GM12878 (cell line): ENCODE measurements around the gene ACTA2. TPM values are rescaled to one million over a fixed set of nuclear protein-coding genes. Genes with fewer than 3 reads are reported as not detected.

Source experiments
- ATAC-seq: fragments of 200-7000 bp; cut with Tn5 transposase; 3 replicates; pipeline ENCODE4 v1.9.1; 2020; ENCODE audit warnings: mild to moderate bottlenecking, moderate library complexity
- BruUV-seq: library from RNA; stranded (reverse); fragments of 400-500 nt; replicated peaks from 2 replicates; lab custom pipeline; 2021; lab: Mats Ljungman, UMichigan
- CTCF ChIA-PET: fragments of 300-600 bp; sonication (Branson Sonifier 250); formaldehyde crosslinking; extraction: SDS; loops from one replicate; lab custom pipeline; 2021; ENCODE audit warnings: inconsistent platforms; lab: Yijun Ruan, JAX
- POLR2A ChIA-PET: fragments of 350-600 bp; formaldehyde crosslinking; extraction: SDS; loops from one replicate; lab custom pipeline; 2021; ENCODE audit warnings: inconsistent platforms; lab: Charles Lee
- RAD21 ChIA-PET: fragments of 300-600 bp; sonication (Branson Sonifier 250); formaldehyde crosslinking; loops from one replicate; lab custom pipeline; 2023; ENCODE audit warnings: antibody characterized with exemption; ENCODE audit not compliant: unreplicated experiment; lab: Charles Lee
- SMC1A ChIA-PET: fragments of 300-600 bp; sonication (Branson Sonifier 250); formaldehyde crosslinking; loops from one replicate; lab custom pipeline; 2023; ENCODE audit not compliant: unreplicated experiment, uncharacterized antibody; lab: Charles Lee
- DNase-seq: peaks from one replicate; pipeline ENCODE4 v3.0.0-alpha.2; 2011; ENCODE audit warnings: low read depth, low spot score
- FAIRE-seq: peaks from 3 replicates; lab custom pipeline; 2011; peaks lifted over from hg19 to GRCh38; lab: Jason Lieb, UNC
- H2AFZ ChIP-seq: 2 replicates; pipeline ENCODE4 v1.6.0; 2011; ENCODE audit warnings: low read depth, low read length, control low read depth; ENCODE audit not compliant: control insufficient read depth
- H3K27ac ChIP-seq: 2 replicates; pipeline ENCODE4 v1.5.1; 2011; ENCODE audit warnings: control low read depth; ENCODE audit not compliant: control insufficient read depth, insufficient read depth
- H3K27me3 ChIP-seq, 2 experiments: replicated peaks in 1 of 2; 2 replicates each; pipeline versions ENCODE4 v1.6.0 to v1.6.1; 2011; ENCODE audit warnings: low read length in 1 of 2; ENCODE audit not compliant: control insufficient read depth in 2 of 2, insufficient read depth in 2 of 2
- H3K36me3 ChIP-seq, 2 experiments: 2 replicates each; pipeline ENCODE4 v1.5.1; 2011; ENCODE audit warnings: low read length in 1 of 2; ENCODE audit not compliant: control insufficient read depth in 2 of 2, insufficient read depth in 2 of 2
- H3K4me1 ChIP-seq: 2 replicates; pipeline ENCODE4 v1.6.1; 2011; ENCODE audit warnings: mild to moderate bottlenecking, low read length, moderate library complexity, mixed read lengths; ENCODE audit not compliant: control insufficient read depth, insufficient read depth
- H3K4me2 ChIP-seq: 2 replicates; pipeline ENCODE4 v1.6.0; 2011; ENCODE audit warnings: control low read depth; ENCODE audit not compliant: control insufficient read depth, insufficient read depth
- H3K4me3 ChIP-seq: fragments of 200-600 bp; sonication (generic); 2 replicates; pipeline ENCODE4 v1.5.1; 2016
- H3K79me2 ChIP-seq: 2 replicates; pipeline ENCODE4 v1.6.0; 2011; ENCODE audit warnings: low read length; ENCODE audit not compliant: control insufficient read depth, insufficient read depth
- H3K9ac ChIP-seq: 2 replicates; pipeline ENCODE4 v1.8.0; 2011; ENCODE audit warnings: low read length, control low read depth, mixed read lengths; ENCODE audit not compliant: control insufficient read depth, insufficient read depth
- H3K9me3 ChIP-seq: replicated peaks from 3 replicates; pipeline ENCODE4 v1.5.1; 2011; ENCODE audit warnings: mild to moderate bottlenecking, low read length; ENCODE audit not compliant: control insufficient read depth, insufficient read depth
- H4K20me1 ChIP-seq: 2 replicates; pipeline ENCODE4 v1.6.0; 2011; ENCODE audit not compliant: control insufficient read depth, insufficient read depth
- ATF7 ChIP-seq: fragments of 450-650 bp; IDR thresholded peaks from 2 replicates; pipeline ENCODE4 v1.6.1; 2016; ENCODE audit warnings: low read depth, mild to moderate bottlenecking
- CBFB ChIP-seq: IDR thresholded peaks from 2 replicates; pipeline ENCODE4 v1.6.1; 2016; ENCODE audit warnings: antibody characterized with exemption, low read depth
- EGR1 ChIP-seq, 2 experiments: IDR thresholded peaks; 1 replicate in 1 of 2; 2 replicates in 1 of 2; pipeline ENCODE4 v1.6.1; 2011 to 2012; ENCODE audit warnings: low read depth in 2 of 2, low read length in 2 of 2, borderline replicate concordance in 1 of 2, mild to moderate bottlenecking in 1 of 2, moderate library complexity in 1 of 2
- HDAC6 ChIP-seq: fragments of 200-600 bp; sonication (generic); IDR thresholded peaks from one replicate; pipeline ENCODE4 v1.8.0; 2017; ENCODE audit warnings: antibody characterized with exemption; ENCODE audit not compliant: unreplicated experiment
- MYB ChIP-seq: fragments of 150-350 bp; IDR thresholded peaks from 2 replicates; pipeline ENCODE4 v1.6.1; 2014; ENCODE audit warnings: mild to moderate bottlenecking, low read depth, low read length, borderline replicate concordance
- POLR2AphosphoS2 ChIP-seq: IDR thresholded peaks from 2 replicates; pipeline ENCODE4 v1.6.1; 2011; ENCODE audit warnings: low read depth, mild to moderate bottlenecking, low read length, improper control_type of control experiment, moderate library complexity
- SMC3 ChIP-seq: IDR thresholded peaks from 2 replicates; pipeline ENCODE4 v1.6.1; 2011; ENCODE audit warnings: low read length, improper control_type of control experiment, borderline replicate concordance
- SRF ChIP-seq, 2 experiments: IDR thresholded peaks; 2 replicates each; pipeline ENCODE4 v1.6.1; 2011; ENCODE audit warnings: low read depth in 2 of 2, low read length in 2 of 2, mild to moderate bottlenecking in 1 of 2, moderate library complexity in 1 of 2
- SUPT20H ChIP-seq: IDR thresholded peaks from 2 replicates; pipeline ENCODE4 v1.6.1; 2011; ENCODE audit warnings: low read depth, mild to moderate bottlenecking, low read length, moderate library complexity, borderline replicate concordance; ENCODE audit not compliant: control insufficient read depth
- ZBED1 ChIP-seq: IDR thresholded peaks from 2 replicates; pipeline ENCODE4 v1.6.1; 2016; ENCODE audit warnings: borderline replicate concordance
- ZNF207 ChIP-seq: fragments of 450-650 bp; IDR thresholded peaks from 2 replicates; pipeline ENCODE4 v1.6.1; 2014; ENCODE audit warnings: antibody characterized with exemption, mild to moderate bottlenecking, borderline replicate concordance
- ZNF274 ChIP-seq: IDR thresholded peaks from one replicate; pipeline ENCODE4 v1.8.0; 2011; ENCODE audit not compliant: insufficient read length, insufficient read depth
- WGBS: methylation state at CpG from one replicate; pipeline ENCODE4 v1.1.6; 2016; ENCODE audit warnings: low lambda C conversion rate; ENCODE audit not compliant: insufficient replicate concordance, insufficient coverage; ENCODE audit errors: missing lambda C conversion rate; 5-methylcytosine and 5-hydroxymethylcytosine counted together
- in situ Hi-C: fragments of 300-500 bp; cut with MboI; formaldehyde crosslinking; loops from 9 replicates; pipeline ENCODE4 v1.14.3; 2018; ENCODE audit warnings: mixed read lengths
- intact Hi-C: fragments of 100-400 bp; cut with micrococcal nuclease; formaldehyde crosslinking; loops from one replicate; pipeline ENCODE4 v1.14.2; 2022; ENCODE audit not compliant: unreplicated experiment
- polyA plus RNA-seq, 11 experiments: library from polyadenylated mRNA; depleted of rRNA in 4 of 11; unstranded in 6 of 11; stranded (reverse) in 5 of 11; fragments of >200 nt; fragmentation: Nextera tagmentation in 4 of 11; fragmentation: Illumina TruSeq in 1 of 11; extraction: Ambion mirVana in 4 of 11; extraction: Trizol in 1 of 11; gene quantifications; 1 replicate in 1 of 11; 2 replicates in 10 of 11; pipeline versions ENCODE4 v1.2.1 to v1.2.3, GENCODE V29; 2011 to 2016; ENCODE audit warnings: inconsistent platforms in 2 of 11, missing spikeins in 2 of 11, low read depth in 1 of 11
- total RNA-seq, 4 experiments: library from RNA; depleted of rRNA in 3 of 4; stranded (reverse); fragments of >200 nt in 3 of 4; fragmentation: Illumina TruSeq in 1 of 4; extraction: Trizol in 1 of 4; gene quantifications; 2 replicates each; pipeline versions ENCODE4 v1.2.1 to v1.2.3, GENCODE V29; 2013 to 2021
- TF ChIP-seq, protein P1 (sequence below): fragments of 450-650 bp; IDR thresholded peaks from 2 replicates; pipeline ENCODE4 v1.6.1; 2016; ENCODE audit warnings: mild to moderate bottlenecking
- TF ChIP-seq, protein P2 (sequence below): fragments of 450-650 bp; IDR thresholded peaks from 2 replicates; pipeline ENCODE4 v1.6.1; 2017; ENCODE audit warnings: mild to moderate bottlenecking, low read depth, inconsistent platforms; ENCODE audit not compliant: poor library complexity, severe bottlenecking
- TF ChIP-seq, protein P3 (sequence below): fragments of 450-650 bp; IDR thresholded peaks from 2 replicates; pipeline ENCODE4 v1.6.1; 2018; ENCODE audit warnings: mild to moderate bottlenecking, low read depth, moderate library complexity; ENCODE audit not compliant: partially characterized antibody
- TF ChIP-seq, protein P4 (sequence below): fragments of 450-650 bp; IDR thresholded peaks from 2 replicates; pipeline ENCODE4 v1.6.1; 2017; ENCODE audit warnings: borderline replicate concordance

The ACTA2 gene
- total and polyA plus RNA-seq, 10 of the 15 experiments (the other 5 are each of a cell fraction or from before 2014, with no cell fraction given) = 7.4 to 78.2 (median 32.4) TPM

DNA sequence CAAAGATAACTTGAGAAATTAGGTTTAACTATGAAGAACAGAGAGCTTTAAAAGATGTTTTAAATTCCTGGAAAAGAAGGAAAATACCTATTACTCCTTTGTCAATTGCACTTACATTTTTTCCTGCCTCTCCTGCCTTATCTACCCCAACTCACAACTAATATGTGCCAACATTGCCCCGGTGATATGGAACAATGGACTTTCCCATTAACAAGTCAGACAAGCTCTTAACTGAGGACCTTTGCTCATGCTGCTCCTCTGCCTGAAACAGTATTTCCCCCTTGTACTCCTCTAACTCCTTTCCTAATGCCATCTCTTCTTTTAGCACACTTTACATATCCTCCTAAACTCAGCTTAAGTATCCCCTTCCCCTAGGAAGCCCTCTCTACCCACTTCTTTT, 4.8 kb upstream of the ACTA2 start:
- DNase-seq (no peak), FAIRE-seq (no peak), ATAC-seq (no peak)
- no peaks in the 10 kb centered on the region for H3K4me1 ChIP-seq
- no peak for TF ChIP-seq ZNF207
- TF ChIP-seq ZNF274 = no peak
- TF ChIP-seq POLR2AphosphoS2 = no peak
- no peak for TF ChIP-seq HDAC6
- no peak for TF ChIP-seq ATF7
- TF ChIP-seq SMC3 = no peak
- TF ChIP-seq, protein P1, sequence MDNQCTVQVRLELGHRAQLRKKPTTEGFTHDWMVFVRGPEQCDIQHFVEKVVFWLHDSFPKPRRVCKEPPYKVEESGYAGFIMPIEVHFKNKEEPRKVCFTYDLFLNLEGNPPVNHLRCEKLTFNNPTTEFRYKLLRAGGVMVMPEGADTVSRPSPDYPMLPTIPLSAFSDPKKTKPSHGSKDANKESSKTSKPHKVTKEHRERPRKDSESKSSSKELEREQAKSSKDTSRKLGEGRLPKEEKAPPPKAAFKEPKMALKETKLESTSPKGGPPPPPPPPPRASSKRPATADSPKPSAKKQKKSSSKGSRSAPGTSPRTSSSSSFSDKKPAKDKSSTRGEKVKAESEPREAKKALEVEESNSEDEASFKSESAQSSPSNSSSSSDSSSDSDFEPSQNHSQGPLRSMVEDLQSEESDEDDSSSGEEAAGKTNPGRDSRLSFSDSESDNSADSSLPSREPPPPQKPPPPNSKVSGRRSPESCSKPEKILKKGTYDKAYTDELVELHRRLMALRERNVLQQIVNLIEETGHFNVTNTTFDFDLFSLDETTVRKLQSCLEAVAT = no peak
- TF ChIP-seq, protein P2, sequence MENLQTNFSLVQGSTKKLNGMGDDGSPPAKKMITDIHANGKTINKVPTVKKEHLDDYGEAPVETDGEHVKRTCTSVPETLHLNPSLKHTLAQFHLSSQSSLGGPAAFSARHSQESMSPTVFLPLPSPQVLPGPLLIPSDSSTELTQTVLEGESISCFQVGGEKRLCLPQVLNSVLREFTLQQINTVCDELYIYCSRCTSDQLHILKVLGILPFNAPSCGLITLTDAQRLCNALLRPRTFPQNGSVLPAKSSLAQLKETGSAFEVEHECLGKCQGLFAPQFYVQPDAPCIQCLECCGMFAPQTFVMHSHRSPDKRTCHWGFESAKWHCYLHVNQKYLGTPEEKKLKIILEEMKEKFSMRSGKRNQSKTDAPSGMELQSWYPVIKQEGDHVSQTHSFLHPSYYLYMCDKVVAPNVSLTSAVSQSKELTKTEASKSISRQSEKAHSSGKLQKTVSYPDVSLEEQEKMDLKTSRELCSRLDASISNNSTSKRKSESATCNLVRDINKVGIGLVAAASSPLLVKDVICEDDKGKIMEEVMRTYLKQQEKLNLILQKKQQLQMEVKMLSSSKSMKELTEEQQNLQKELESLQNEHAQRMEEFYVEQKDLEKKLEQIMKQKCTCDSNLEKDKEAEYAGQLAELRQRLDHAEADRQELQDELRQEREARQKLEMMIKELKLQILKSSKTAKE = no peak
- no peak for TF ChIP-seq SRF (IDR thresholded peaks at IDR 0.05; ENCODE audit: low read depth in 2 of 2, low read length in 2 of 2)
- TF ChIP-seq MYB = no peak
- TF ChIP-seq SUPT20H = no peak
- TF ChIP-seq, protein P3, sequence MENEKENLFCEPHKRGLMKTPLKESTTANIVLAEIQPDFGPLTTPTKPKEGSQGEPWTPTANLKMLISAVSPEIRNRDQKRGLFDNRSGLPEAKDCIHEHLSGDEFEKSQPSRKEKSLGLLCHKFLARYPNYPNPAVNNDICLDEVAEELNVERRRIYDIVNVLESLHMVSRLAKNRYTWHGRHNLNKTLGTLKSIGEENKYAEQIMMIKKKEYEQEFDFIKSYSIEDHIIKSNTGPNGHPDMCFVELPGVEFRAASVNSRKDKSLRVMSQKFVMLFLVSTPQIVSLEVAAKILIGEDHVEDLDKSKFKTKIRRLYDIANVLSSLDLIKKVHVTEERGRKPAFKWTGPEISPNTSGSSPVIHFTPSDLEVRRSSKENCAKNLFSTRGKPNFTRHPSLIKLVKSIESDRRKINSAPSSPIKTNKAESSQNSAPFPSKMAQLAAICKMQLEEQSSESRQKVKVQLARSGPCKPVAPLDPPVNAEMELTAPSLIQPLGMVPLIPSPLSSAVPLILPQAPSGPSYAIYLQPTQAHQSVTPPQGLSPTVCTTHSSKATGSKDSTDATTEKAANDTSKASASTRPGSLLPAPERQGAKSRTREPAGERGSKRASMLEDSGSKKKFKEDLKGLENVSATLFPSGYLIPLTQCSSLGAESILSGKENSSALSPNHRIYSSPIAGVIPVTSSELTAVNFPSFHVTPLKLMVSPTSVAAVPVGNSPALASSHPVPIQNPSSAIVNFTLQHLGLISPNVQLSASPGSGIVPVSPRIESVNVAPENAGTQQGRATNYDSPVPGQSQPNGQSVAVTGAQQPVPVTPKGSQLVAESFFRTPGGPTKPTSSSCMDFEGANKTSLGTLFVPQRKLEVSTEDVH = no peak
- no peak for TF ChIP-seq CBFB
- TF ChIP-seq, protein P4, sequence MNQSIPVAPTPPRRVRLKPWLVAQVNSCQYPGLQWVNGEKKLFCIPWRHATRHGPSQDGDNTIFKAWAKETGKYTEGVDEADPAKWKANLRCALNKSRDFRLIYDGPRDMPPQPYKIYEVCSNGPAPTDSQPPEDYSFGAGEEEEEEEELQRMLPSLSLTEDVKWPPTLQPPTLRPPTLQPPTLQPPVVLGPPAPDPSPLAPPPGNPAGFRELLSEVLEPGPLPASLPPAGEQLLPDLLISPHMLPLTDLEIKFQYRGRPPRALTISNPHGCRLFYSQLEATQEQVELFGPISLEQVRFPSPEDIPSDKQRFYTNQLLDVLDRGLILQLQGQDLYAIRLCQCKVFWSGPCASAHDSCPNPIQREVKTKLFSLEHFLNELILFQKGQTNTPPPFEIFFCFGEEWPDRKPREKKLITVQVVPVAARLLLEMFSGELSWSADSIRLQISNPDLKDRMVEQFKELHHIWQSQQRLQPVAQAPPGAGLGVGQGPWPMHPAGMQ = no peak
- TF ChIP-seq EGR1 (IDR thresholded peaks at IDR 0.05; ENCODE audit: borderline replicate concordance in 1 of 2, low read depth in 2 of 2, low read length in 2 of 2) = no peak
- no peak for TF ChIP-seq ZBED1
- no peak overlapping the region for H2AFZ ChIP-seq
- CTCF ChIA-PET = interaction anchor here (1.1 to 1.8 kb wide), 2 partner anchors 30 to 122 kb away, joined by 5 to 7 read pairs; no protein-coding TSS in a partner anchor
- no peaks in the 10 kb centered on the region for H3K9me3 ChIP-seq
- SMC1A ChIA-PET = interaction anchor here (2.1 kb wide), 1 partner anchor 12 kb away, joined by 9 read pairs; no protein-coding TSS in a partner anchor
- RAD21 ChIA-PET = interaction anchor here (1.5 to 1.7 kb wide), 2 partner anchors 26 to 30 kb away, joined by 4 to 5 read pairs; no protein-coding TSS in a partner anchor
- no TSS peak for BruUV-seq
- in situ Hi-C loops = no loop called here
- H3K4me3 ChIP-seq = no peak overlapping the region
- H3K36me3 ChIP-seq = no peaks in the 10 kb centered on the region
- H3K9ac ChIP-seq = no peak overlapping the region
- no peaks in the 10 kb centered on the region for H3K27me3 ChIP-seq
- no peaks in the 10 kb centered on the region for H4K20me1 ChIP-seq
- no peak overlapping the region for H3K27ac ChIP-seq
- 65% methylated on average over 1 of the region's 1 CpG for WGBS
- POLR2A ChIA-PET = no interaction called here
- no peak overlapping the region for H3K4me2 ChIP-seq
- H3K79me2 ChIP-seq = no peaks in the 10 kb centered on the region
- intact Hi-C loops = no loop called here
